ENCODE measurements around the gene ACTRT3.
"Not testable (repeated sequence)": the region's sequence is repeated elsewhere in the genome, so short reads cannot be mapped to it uniquely, and the experiment has no call there.

ACTRT3 gene

GRCh38 chr3:169739067-169739466 lies 30.3 kb downstream of the ACTRT3 start:
- Histone ChIP-seq H3K4me3 (ENCODE audit: low read depth, low read length, poor library complexity, severe bottlenecking) (no peak overlapping the region), H3K9me2 (ENCODE audit: low read depth, low read length) (no peaks in the 10 kb centered on the region), H3K79me2 (ENCODE audit: insufficient read depth, low read length) (no peaks in the 10 kb centered on the region), H4K20me1 (ENCODE audit: insufficient read depth, low read length) (no peaks in the 10 kb centered on the region), H3K27me3 (ENCODE audit: insufficient read depth, low read length) (no peaks in the 10 kb centered on the region), H3K36me3 (ENCODE audit: insufficient read depth, low read length) (no peaks in the 10 kb centered on the region), H3K9me3 (ENCODE audit: low read length) (peaks cover 9% of the 10 kb centered on the region; the same call in 1 of the 2 replicates), H3F3A (ENCODE audit: insufficient read depth, low read length) (no peaks in the 10 kb centered on the region), H3K4me1 (ENCODE audit: insufficient read depth, low read length, severe bottlenecking) (no peaks in the 10 kb centered on the region), H3K4me2 (ENCODE audit: low read length) (no peak overlapping the region), H2AFZ (ENCODE audit: low read length) (no peak overlapping the region), H3K9ac (ENCODE audit: low read length) (no peak overlapping the region), H3K27ac (ENCODE audit: low read depth, low read length, poor library complexity, severe bottlenecking) (no peak overlapping the region)
- TF ChIP-seq, protein P1, sequence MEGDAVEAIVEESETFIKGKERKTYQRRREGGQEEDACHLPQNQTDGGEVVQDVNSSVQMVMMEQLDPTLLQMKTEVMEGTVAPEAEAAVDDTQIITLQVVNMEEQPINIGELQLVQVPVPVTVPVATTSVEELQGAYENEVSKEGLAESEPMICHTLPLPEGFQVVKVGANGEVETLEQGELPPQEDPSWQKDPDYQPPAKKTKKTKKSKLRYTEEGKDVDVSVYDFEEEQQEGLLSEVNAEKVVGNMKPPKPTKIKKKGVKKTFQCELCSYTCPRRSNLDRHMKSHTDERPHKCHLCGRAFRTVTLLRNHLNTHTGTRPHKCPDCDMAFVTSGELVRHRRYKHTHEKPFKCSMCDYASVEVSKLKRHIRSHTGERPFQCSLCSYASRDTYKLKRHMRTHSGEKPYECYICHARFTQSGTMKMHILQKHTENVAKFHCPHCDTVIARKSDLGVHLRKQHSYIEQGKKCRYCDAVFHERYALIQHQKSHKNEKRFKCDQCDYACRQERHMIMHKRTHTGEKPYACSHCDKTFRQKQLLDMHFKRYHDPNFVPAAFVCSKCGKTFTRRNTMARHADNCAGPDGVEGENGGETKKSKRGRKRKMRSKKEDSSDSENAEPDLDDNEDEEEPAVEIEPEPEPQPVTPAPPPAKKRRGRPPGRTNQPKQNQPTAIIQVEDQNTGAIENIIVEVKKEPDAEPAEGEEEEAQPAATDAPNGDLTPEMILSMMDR (IDR thresholded peaks at IDR 0.05; ENCODE audit: low read length) = no peak
- TF ChIP-seq EZH2 (IDR thresholded peaks at IDR 0.05; ENCODE audit: borderline replicate concordance, low read length) = no peak

DNA sequence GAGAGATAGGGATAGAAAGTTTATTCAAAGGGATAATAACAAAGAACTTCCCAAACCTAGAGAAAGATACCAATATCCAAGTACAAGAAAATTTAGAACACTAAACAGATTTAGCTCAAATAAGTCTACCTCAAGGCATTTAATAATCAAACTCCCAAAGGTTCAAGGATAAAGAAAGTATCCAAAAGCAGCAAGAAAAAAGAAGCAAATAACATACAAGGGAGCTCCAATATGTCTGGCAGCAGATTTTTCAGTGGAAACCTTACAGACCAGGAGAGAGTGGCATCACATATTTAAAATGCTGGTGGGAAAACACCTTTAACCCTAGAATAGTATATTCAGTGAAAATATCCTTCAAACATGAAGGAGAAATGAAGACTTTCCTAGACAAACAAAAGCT lies 37.5 kb downstream of the ACTRT3 start:
- not testable (repeated sequence) for H3F3A ChIP-seq (ENCODE audit: insufficient read depth, low read length); H4K20me1 ChIP-seq (ENCODE audit: insufficient read depth, low read length); H3K9me3 ChIP-seq (ENCODE audit: low read length); H3K4me3 ChIP-seq (ENCODE audit: low read depth, low read length, poor library complexity, severe bottlenecking); H3K36me3 ChIP-seq (ENCODE audit: insufficient read depth, low read length); H3K4me1 ChIP-seq (ENCODE audit: insufficient read depth, low read length, severe bottlenecking); H3K79me2 ChIP-seq (ENCODE audit: insufficient read depth, low read length); H3K27me3 ChIP-seq (ENCODE audit: insufficient read depth, low read length); H2AFZ ChIP-seq (ENCODE audit: low read length); H3K9ac ChIP-seq (ENCODE audit: low read length); H3K27ac ChIP-seq (ENCODE audit: low read depth, low read length, poor library complexity, severe bottlenecking); H3K4me2 ChIP-seq (ENCODE audit: low read length); H3K9me2 ChIP-seq (ENCODE audit: low read depth, low read length)

DNA sequence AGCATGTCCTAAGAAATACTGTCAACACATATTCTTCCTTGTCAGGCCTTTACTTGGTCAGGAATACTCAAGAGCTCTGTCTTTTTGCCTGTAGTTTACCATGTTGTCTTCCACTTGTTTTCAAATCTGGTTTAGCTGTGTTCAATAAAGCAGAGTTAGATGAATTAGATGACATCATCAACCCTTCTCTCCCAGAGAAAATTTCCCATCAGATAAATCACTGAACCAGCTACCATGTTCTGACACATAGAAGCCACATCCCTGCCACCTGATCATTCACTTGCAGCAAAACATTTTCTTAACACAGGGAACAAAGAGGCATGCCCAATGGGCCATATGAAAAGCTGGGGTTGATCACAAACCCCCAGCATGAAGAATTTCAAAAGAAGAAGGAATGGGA lies 46.6 kb downstream of the ACTRT3 start:
- no peaks in the 10 kb centered on the region for H3K27me3 ChIP-seq (ENCODE audit: insufficient read depth, low read length)
- H2AFZ ChIP-seq (ENCODE audit: low read length) = no peak overlapping the region
- no peaks in the 10 kb centered on the region for H3K79me2 ChIP-seq (ENCODE audit: insufficient read depth, low read length)
- no peaks in the 10 kb centered on the region for H4K20me1 ChIP-seq (ENCODE audit: insufficient read depth, low read length)
- H3F3A ChIP-seq (ENCODE audit: insufficient read depth, low read length) = no peaks in the 10 kb centered on the region
- no peaks in the 10 kb centered on the region for H3K36me3 ChIP-seq (ENCODE audit: insufficient read depth, low read length)
- H3K4me3 ChIP-seq (ENCODE audit: low read depth, low read length, poor library complexity, severe bottlenecking) = no peak overlapping the region
- TF ChIP-seq, protein P1 (IDR thresholded peaks at IDR 0.05; ENCODE audit: low read length) = no peak
- no peak for TF ChIP-seq EZH2 (IDR thresholded peaks at IDR 0.05; ENCODE audit: borderline replicate concordance, low read length)
- H3K9ac ChIP-seq (ENCODE audit: low read length) = no peak overlapping the region
- H3K4me2 ChIP-seq (ENCODE audit: low read length) = no peak overlapping the region
- no peaks in the 10 kb centered on the region for H3K9me3 ChIP-seq (ENCODE audit: low read length)
- H3K27ac ChIP-seq (ENCODE audit: low read depth, low read length, poor library complexity, severe bottlenecking) = no peak overlapping the region
- no peaks in the 10 kb centered on the region for H3K9me2 ChIP-seq (ENCODE audit: low read depth, low read length)
- H3K4me1 ChIP-seq (ENCODE audit: insufficient read depth, low read length, severe bottlenecking) = no peaks in the 10 kb centered on the region

DNA sequence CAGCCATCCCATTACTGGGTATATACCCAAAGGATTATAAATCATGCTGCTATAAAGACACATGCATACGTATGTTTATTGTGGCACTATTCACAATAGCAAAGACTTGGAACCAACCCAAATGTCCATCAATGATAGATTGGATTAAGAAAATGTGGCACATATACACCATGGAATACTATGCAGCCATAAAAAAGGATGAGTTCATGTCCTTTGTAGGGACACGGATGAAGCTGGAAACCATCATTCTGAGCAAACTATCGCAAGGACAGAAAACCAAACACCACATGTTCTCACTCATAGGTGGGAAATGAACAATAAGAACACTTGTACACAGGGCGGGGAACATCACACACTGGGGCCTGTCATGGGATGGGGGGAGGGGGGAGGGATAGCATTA lies 50.9 kb downstream of the ACTRT3 start:
- not testable (repeated sequence) for H3K27ac ChIP-seq (ENCODE audit: low read depth, low read length, poor library complexity, severe bottlenecking); H3K4me3 ChIP-seq (ENCODE audit: low read depth, low read length, poor library complexity, severe bottlenecking); H3K79me2 ChIP-seq (ENCODE audit: insufficient read depth, low read length); H3K9me3 ChIP-seq (ENCODE audit: low read length); H3K9me2 ChIP-seq (ENCODE audit: low read depth, low read length); H2AFZ ChIP-seq (ENCODE audit: low read length); H3K27me3 ChIP-seq (ENCODE audit: insufficient read depth, low read length); H3K4me2 ChIP-seq (ENCODE audit: low read length); H4K20me1 ChIP-seq (ENCODE audit: insufficient read depth, low read length); H3K4me1 ChIP-seq (ENCODE audit: insufficient read depth, low read length, severe bottlenecking); H3K9ac ChIP-seq (ENCODE audit: low read length); H3F3A ChIP-seq (ENCODE audit: insufficient read depth, low read length); H3K36me3 ChIP-seq (ENCODE audit: insufficient read depth, low read length)
